ENCODE measurements around the gene TMEM131.

DNA sequence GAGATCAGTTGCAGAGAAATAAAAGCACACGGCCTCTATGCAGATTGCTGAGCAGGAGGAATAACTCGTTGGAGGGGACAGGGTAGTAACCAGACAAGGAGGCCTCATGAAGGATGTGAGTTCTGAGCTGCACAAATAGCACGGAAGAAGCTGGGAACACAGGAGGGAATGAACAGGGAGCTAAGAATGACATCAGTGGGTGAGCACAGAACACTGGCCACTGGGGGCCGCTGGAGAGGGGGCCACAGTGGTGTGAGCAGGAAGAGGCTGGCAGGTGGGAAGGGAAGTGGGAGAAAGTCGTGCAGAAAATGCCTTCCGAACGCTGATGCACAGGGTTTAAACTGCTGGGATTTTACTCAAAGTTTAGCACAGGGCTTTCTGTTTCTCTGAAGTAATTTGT, 221.3 kb downstream of the TMEM131 start:
- TF ChIP-seq, protein P1, sequence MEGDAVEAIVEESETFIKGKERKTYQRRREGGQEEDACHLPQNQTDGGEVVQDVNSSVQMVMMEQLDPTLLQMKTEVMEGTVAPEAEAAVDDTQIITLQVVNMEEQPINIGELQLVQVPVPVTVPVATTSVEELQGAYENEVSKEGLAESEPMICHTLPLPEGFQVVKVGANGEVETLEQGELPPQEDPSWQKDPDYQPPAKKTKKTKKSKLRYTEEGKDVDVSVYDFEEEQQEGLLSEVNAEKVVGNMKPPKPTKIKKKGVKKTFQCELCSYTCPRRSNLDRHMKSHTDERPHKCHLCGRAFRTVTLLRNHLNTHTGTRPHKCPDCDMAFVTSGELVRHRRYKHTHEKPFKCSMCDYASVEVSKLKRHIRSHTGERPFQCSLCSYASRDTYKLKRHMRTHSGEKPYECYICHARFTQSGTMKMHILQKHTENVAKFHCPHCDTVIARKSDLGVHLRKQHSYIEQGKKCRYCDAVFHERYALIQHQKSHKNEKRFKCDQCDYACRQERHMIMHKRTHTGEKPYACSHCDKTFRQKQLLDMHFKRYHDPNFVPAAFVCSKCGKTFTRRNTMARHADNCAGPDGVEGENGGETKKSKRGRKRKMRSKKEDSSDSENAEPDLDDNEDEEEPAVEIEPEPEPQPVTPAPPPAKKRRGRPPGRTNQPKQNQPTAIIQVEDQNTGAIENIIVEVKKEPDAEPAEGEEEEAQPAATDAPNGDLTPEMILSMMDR (IDR thresholded peaks at IDR 0.05) = peak in 1 of 3 experiments; percentile 27
- no peak for TF ChIP-seq POLR2A (IDR thresholded peaks at IDR 0.05)

All from testis (tissue), 2 donors.